ENCODE measurements around the gene VPS45.

Gene VPS45

GRCh38 chr1:150161747-150162581, 94.4 kb downstream of the VPS45 start:
- Histone ChIP-seq H3K4me1 (ENCODE audit: insufficient read depth, low read length) (peaks cover 36% of the 10 kb centered on the region), H3K4me3 (ENCODE audit: low read length) (peak overlapping the region; percentile 9), H3K9me3 (ENCODE audit: low read length) (no peaks in the 10 kb centered on the region), H2AFZ (ENCODE audit: low read depth, low read length) (no peak overlapping the region), H3K36me3 (ENCODE audit: insufficient read depth, low read length) (peaks cover 33% of the 10 kb centered on the region), H3K27me3 (ENCODE audit: insufficient read depth, low read length) (no peaks in the 10 kb centered on the region)

GRCh38 chr1:150162582-150162861, 94.9 kb downstream of the VPS45 start:
- peak overlapping the region; percentile 9 for H3K4me3 ChIP-seq (ENCODE audit: low read length)
- H2AFZ ChIP-seq (ENCODE audit: low read depth, low read length) = no peak overlapping the region
- H3K4me1 ChIP-seq (ENCODE audit: insufficient read depth, low read length) = peaks cover 36% of the 10 kb centered on the region
- H3K9me3 ChIP-seq (ENCODE audit: low read length) = no peaks in the 10 kb centered on the region
- H3K27me3 ChIP-seq (ENCODE audit: insufficient read depth, low read length) = no peaks in the 10 kb centered on the region
- peaks cover 27% of the 10 kb centered on the region for H3K36me3 ChIP-seq (ENCODE audit: insufficient read depth, low read length)

GRCh38 chr1:150162862-150163706, 95.5 kb downstream of the VPS45 start:
- H3K27me3 ChIP-seq (ENCODE audit: insufficient read depth, low read length) = no peaks in the 10 kb centered on the region
- peaks cover 22% of the 10 kb centered on the region for H3K36me3 ChIP-seq (ENCODE audit: insufficient read depth, low read length)
- no peak overlapping the region for H2AFZ ChIP-seq (ENCODE audit: low read depth, low read length)
- no peaks in the 10 kb centered on the region for H3K9me3 ChIP-seq (ENCODE audit: low read length)
- peak overlapping the region; percentile 9 for H3K4me3 ChIP-seq (ENCODE audit: low read length)
- H3K4me1 ChIP-seq (ENCODE audit: insufficient read depth, low read length) = peaks cover 36% of the 10 kb centered on the region

GRCh38 chr1:150164224-150164623, 96.6 kb downstream of the VPS45 start:
- Histone ChIP-seq H3K36me3 (ENCODE audit: insufficient read depth, low read length) (peaks cover 12% of the 10 kb centered on the region), H2AFZ (ENCODE audit: low read depth, low read length) (no peak overlapping the region), H3K9me3 (ENCODE audit: low read length) (no peaks in the 10 kb centered on the region), H3K4me1 (ENCODE audit: insufficient read depth, low read length) (peaks cover 36% of the 10 kb centered on the region), H3K27me3 (ENCODE audit: insufficient read depth, low read length) (no peaks in the 10 kb centered on the region), H3K4me3 (ENCODE audit: low read length) (no peak overlapping the region)

- no peaks in the 10 kb centered on the region for H3K9me3 ChIP-seq (ENCODE audit: low read length)
- H3K36me3 ChIP-seq (ENCODE audit: insufficient read depth, low read length) = peaks cover 7% of the 10 kb centered on the region
- no peaks in the 10 kb centered on the region for H3K27me3 ChIP-seq (ENCODE audit: insufficient read depth, low read length)
- H3K4me1 ChIP-seq (ENCODE audit: insufficient read depth, low read length) = peaks cover 36% of the 10 kb centered on the region
- H3K4me3 ChIP-seq (ENCODE audit: low read length) = no peak overlapping the region
- no peak overlapping the region for H2AFZ ChIP-seq (ENCODE audit: low read depth, low read length)
Observed at GRCh38 chr1:150164779-150165178, 97.2 kb downstream of the VPS45 start.

GRCh38 chr1:150165622-150166612, 98.3 kb downstream of the VPS45 start:
- no peaks in the 10 kb centered on the region for H3K27me3 ChIP-seq (ENCODE audit: insufficient read depth, low read length)
- no peak overlapping the region for H3K4me3 ChIP-seq (ENCODE audit: low read length)
- H3K9me3 ChIP-seq (ENCODE audit: low read length) = no peaks in the 10 kb centered on the region
- H2AFZ ChIP-seq (ENCODE audit: low read depth, low read length) = no peak overlapping the region
- no peaks in the 10 kb centered on the region for H3K36me3 ChIP-seq (ENCODE audit: insufficient read depth, low read length)
- H3K4me1 ChIP-seq (ENCODE audit: insufficient read depth, low read length) = peaks cover 32% of the 10 kb centered on the region

- Histone ChIP-seq H3K27me3 (ENCODE audit: insufficient read depth, low read length) (no peaks in the 10 kb centered on the region), H3K9me3 (ENCODE audit: low read length) (no peaks in the 10 kb centered on the region), H3K4me3 (ENCODE audit: low read length) (no peak overlapping the region), H3K36me3 (ENCODE audit: insufficient read depth, low read length) (no peaks in the 10 kb centered on the region), H2AFZ (ENCODE audit: low read depth, low read length) (no peak overlapping the region), H3K4me1 (ENCODE audit: insufficient read depth, low read length) (peaks cover 23% of the 10 kb centered on the region)
Observed at GRCh38 chr1:150168960-150169601, 101.5 kb downstream of the VPS45 start.

GRCh38 chr1:150171801-150172200, 104.2 kb downstream of the VPS45 start:
- H3K4me3 ChIP-seq (ENCODE audit: low read length) = no peak overlapping the region
- H3K27me3 ChIP-seq (ENCODE audit: insufficient read depth, low read length) = no peaks in the 10 kb centered on the region
- no peaks in the 10 kb centered on the region for H3K9me3 ChIP-seq (ENCODE audit: low read length)
- no peak overlapping the region for H2AFZ ChIP-seq (ENCODE audit: low read depth, low read length)
- peaks cover 21% of the 10 kb centered on the region for H3K4me1 ChIP-seq (ENCODE audit: insufficient read depth, low read length)
- no peaks in the 10 kb centered on the region for H3K36me3 ChIP-seq (ENCODE audit: insufficient read depth, low read length)

GRCh38 chr1:150173141-150173585, 105.6 kb downstream of the VPS45 start:
- Histone ChIP-seq H2AFZ (ENCODE audit: low read depth, low read length) (no peak overlapping the region), H3K4me1 (ENCODE audit: insufficient read depth, low read length) (peaks cover 21% of the 10 kb centered on the region), H3K27me3 (ENCODE audit: insufficient read depth, low read length) (no peaks in the 10 kb centered on the region), H3K9me3 (ENCODE audit: low read length) (no peaks in the 10 kb centered on the region), H3K36me3 (ENCODE audit: insufficient read depth, low read length) (no peaks in the 10 kb centered on the region), H3K4me3 (ENCODE audit: low read length) (no peak overlapping the region)

GRCh38 chr1:150176593-150176992, 109.0 kb downstream of the VPS45 start:
- Histone ChIP-seq H3K4me3 (ENCODE audit: low read length) (no peak overlapping the region), H3K9me3 (ENCODE audit: low read length) (no peaks in the 10 kb centered on the region), H2AFZ (ENCODE audit: low read depth, low read length) (no peak overlapping the region), H3K4me1 (ENCODE audit: insufficient read depth, low read length) (peaks cover 22% of the 10 kb centered on the region), H3K36me3 (ENCODE audit: insufficient read depth, low read length) (no peaks in the 10 kb centered on the region), H3K27me3 (ENCODE audit: insufficient read depth, low read length) (no peaks in the 10 kb centered on the region)

GRCh38 chr1:150178548-150178947, 111.0 kb downstream of the VPS45 start:
- peaks cover 18% of the 10 kb centered on the region for H3K4me1 ChIP-seq (ENCODE audit: insufficient read depth, low read length)
- no peaks in the 10 kb centered on the region for H3K36me3 ChIP-seq (ENCODE audit: insufficient read depth, low read length)
- H2AFZ ChIP-seq (ENCODE audit: low read depth, low read length) = no peak overlapping the region
- no peak overlapping the region for H3K4me3 ChIP-seq (ENCODE audit: low read length)
- H3K9me3 ChIP-seq (ENCODE audit: low read length) = no peaks in the 10 kb centered on the region
- no peaks in the 10 kb centered on the region for H3K27me3 ChIP-seq (ENCODE audit: insufficient read depth, low read length)

- Histone ChIP-seq H3K4me1 (ENCODE audit: insufficient read depth, low read length) (peaks cover 19% of the 10 kb centered on the region), H3K36me3 (ENCODE audit: insufficient read depth, low read length) (no peaks in the 10 kb centered on the region)
Observed at GRCh38 chr1:150179867-150180266, 112.3 kb downstream of the VPS45 start.

More at GRCh38 chr1:150179867-150180266, 112.3 kb downstream of the VPS45 start:
- Histone ChIP-seq H3K27me3 (ENCODE audit: insufficient read depth, low read length) (no peaks in the 10 kb centered on the region), H2AFZ (ENCODE audit: low read depth, low read length) (no peak overlapping the region), H3K4me3 (ENCODE audit: low read length) (no peak overlapping the region), H3K9me3 (ENCODE audit: low read length) (no peaks in the 10 kb centered on the region)

Data from neuron (in vitro differentiated cells).